K562 (cell line): Measurements from ENCODE around the gene DNASE2B. TPM values are rescaled to one million over a fixed set of nuclear protein-coding genes. Genes with fewer than 3 reads are reported as not detected.
A peak's percentile ranks its signal among the peaks of the same experiment; 100 is the strongest.

ENCODE experiments used
- ATAC-seq: fragments of 200-7000 bp; cut with Tn5 transposase; 3 replicates; pipeline ENCODE4 v1.9.1; 2020; ENCODE audit warnings: moderate library complexity
- BruUV-seq: library from RNA; stranded (reverse); fragments of 400-500 nt; replicated peaks from 2 replicates; lab custom pipeline; 2021; lab: Mats Ljungman, UMichigan
- CTCF ChIA-PET: fragments of 300-600 bp; formaldehyde crosslinking; extraction: SDS; loops from one replicate; lab custom pipeline; 2021; ENCODE audit warnings: low intra/inter-chr PET ratio; lab: Yijun Ruan, JAX
- POLR2A ChIA-PET: fragments of 300-600, 350-650 bp; sonication (Branson Sonifier 250); formaldehyde crosslinking; extraction: SDS; loops from one replicate; lab custom pipeline; 2021; ENCODE audit warnings: antibody characterized with exemption, inconsistent platforms; lab: Yijun Ruan, JAX
- DNase-seq, 4 experiments: peaks; one replicate each; pipeline versions ENCODE4 v3.0.0 to v3.0.0-alpha.2; 2011 to 2018; ENCODE audit warnings: low spot score in 3 of 4, mixed read lengths in 3 of 4; ENCODE audit errors: extremely low read depth in 1 of 4
- FAIRE-seq: peaks from 2 replicates; lab custom pipeline; 2011; peaks lifted over from hg19 to GRCh38; lab: Jason Lieb, UNC
- H2AFZ ChIP-seq: 2 replicates; pipeline ENCODE4 v1.6.0; 2011; ENCODE audit warnings: low read depth, low read length, control low read depth, inconsistent platforms
- H3K27ac ChIP-seq: fragments of 200-600 bp; 3 replicates; pipeline ENCODE4 v1.8.0; 2011; ENCODE audit warnings: low read depth, mild to moderate bottlenecking, control low read depth, inconsistent platforms, low read length, moderate library complexity, mixed read lengths; ENCODE audit errors: extremely low read depth
- H3K27me3 ChIP-seq, 2 experiments: fragments of 300-600 bp in 1 of 2; 2 replicates in 1 of 2; 3 replicates in 1 of 2; pipeline versions ENCODE4 v1.6.0 to v1.8.0; 2011; ENCODE audit warnings: inconsistent platforms in 2 of 2, low read length in 2 of 2, mild to moderate bottlenecking in 1 of 2, mixed read lengths in 1 of 2, moderate library complexity in 1 of 2; ENCODE audit not compliant: control insufficient read depth in 2 of 2, insufficient read depth in 2 of 2
- H3K36me3 ChIP-seq: fragments of 300-600 bp; 3 replicates; pipeline ENCODE4 v1.8.0; 2011; ENCODE audit warnings: mild to moderate bottlenecking, low read length, inconsistent platforms; ENCODE audit not compliant: control insufficient read depth, insufficient read depth
- H3K4me1 ChIP-seq, 2 experiments: fragments of 200-600 bp in 1 of 2; replicated peaks in 1 of 2; 2 replicates in 1 of 2; 3 replicates in 1 of 2; pipeline versions ENCODE4 v1.5.1 to v1.8.0; 2011; ENCODE audit warnings: inconsistent platforms in 2 of 2, low read length in 2 of 2, mild to moderate bottlenecking in 1 of 2, mixed read lengths in 1 of 2, moderate library complexity in 1 of 2; ENCODE audit not compliant: control insufficient read depth in 2 of 2, insufficient read depth in 2 of 2
- H3K4me2 ChIP-seq: 2 replicates; pipeline ENCODE4 v1.6.1; 2011; ENCODE audit warnings: low read length, control low read depth, inconsistent platforms, mixed read lengths; ENCODE audit not compliant: insufficient read depth
- H3K4me3 ChIP-seq: fragments of 200-600 bp; sonication (generic), shearing (Covaris generic); 2 replicates; pipeline ENCODE4 v1.5.1; 2016; ENCODE audit warnings: control low read depth, inconsistent platforms
- H3K79me2 ChIP-seq: fragments of 200-600 bp; 3 replicates; pipeline ENCODE4 v1.8.0; 2011; ENCODE audit warnings: low read length, inconsistent platforms; ENCODE audit not compliant: control insufficient read depth, insufficient read depth
- H3K9ac ChIP-seq, 2 experiments: 2 replicates each; pipeline versions ENCODE4 v1.6.0 to v1.6.1; 2011; ENCODE audit warnings: low read depth in 2 of 2, low read length in 2 of 2, control low read depth in 1 of 2, inconsistent platforms in 1 of 2, mild to moderate bottlenecking in 1 of 2, mixed read lengths in 1 of 2; ENCODE audit not compliant: insufficient read depth in 1 of 2
- H3K9me1 ChIP-seq: one replicate; pipeline ENCODE4 v1.6.0; 2011; ENCODE audit warnings: inconsistent platforms, mild to moderate bottlenecking, low read length, moderate library complexity; ENCODE audit not compliant: control insufficient read depth, insufficient read depth
- H3K9me3 ChIP-seq: replicated peaks from 2 replicates; pipeline ENCODE4 v1.5.1; 2011; ENCODE audit warnings: low read depth, low read length, inconsistent platforms; ENCODE audit not compliant: control insufficient read depth, insufficient read depth
- H4K20me1 ChIP-seq: replicated peaks from 2 replicates; pipeline ENCODE4 v1.6.1; 2011; ENCODE audit warnings: low read length, inconsistent platforms, mixed read lengths; ENCODE audit not compliant: control insufficient read depth, insufficient read depth
- EP400 ChIP-seq: fragments of 450-650 bp; IDR thresholded peaks from 2 replicates; pipeline ENCODE4 v1.6.1; 2017; ENCODE audit warnings: antibody characterized with exemption, mild to moderate bottlenecking, moderate library complexity
- HDGF ChIP-seq: fragments of 450-650 bp; IDR thresholded peaks from 2 replicates; pipeline ENCODE4 v1.6.1; 2016
- L3MBTL2 ChIP-seq: fragments of 450-650 bp; IDR thresholded peaks from 2 replicates; pipeline ENCODE4 v1.6.1; 2016; ENCODE audit warnings: mild to moderate bottlenecking, moderate library complexity
- MAZ ChIP-seq, 2 experiments: fragments of 450-650 bp in 1 of 2; sonication (generic) in 1 of 2; formaldehyde crosslinking; IDR thresholded peaks in 1 of 2; conservative IDR thresholded peaks in 1 of 2; 2 replicates each; pipeline versions ENCODE4 v1.4.0 to v1.5.0; 2020; ENCODE audit warnings: mild to moderate bottlenecking in 1 of 2, missing genetic modification reagents in 1 of 2
- MEF2A ChIP-seq: IDR thresholded peaks from 2 replicates; pipeline ENCODE4 v1.6.1; 2011; ENCODE audit warnings: low read depth, mild to moderate bottlenecking, low read length, moderate library complexity; ENCODE audit not compliant: control insufficient read depth
- NR1H2 ChIP-seq: sonication (generic); formaldehyde crosslinking; IDR thresholded peaks from 2 replicates; pipeline ENCODE4 v1.4.0; 2020; ENCODE audit warnings: mild to moderate bottlenecking, missing genetic modification reagents
- RFX1 ChIP-seq: fragments of 450-650 bp; IDR thresholded peaks from 2 replicates; pipeline ENCODE4 v1.6.1; 2016; ENCODE audit warnings: mild to moderate bottlenecking, moderate library complexity
- RNF2 ChIP-seq: sonication (generic); IDR thresholded peaks from 2 replicates; pipeline ENCODE4 v1.6.1; 2016
- ZNF780A ChIP-seq: fragments of 250-450 bp; sonication (Bioruptor Pico); IDR thresholded peaks from 2 replicates; pipeline ENCODE4 v1.5.0; 2021; ENCODE audit warnings: mild to moderate bottlenecking
- WGBS: fragments of 100-300 bp; shearing (Covaris generic); methylation state at CpG from one replicate; pipeline ENCODE4 v1.1.6; 2016; ENCODE audit warnings: low coverage, mixed read lengths; ENCODE audit not compliant: insufficient coverage; ENCODE audit errors: missing lambda C conversion rate; 5-methylcytosine and 5-hydroxymethylcytosine counted together
- in situ Hi-C: fragments of 300-500 bp; cut with MboI; formaldehyde crosslinking; loops from 4 replicates; pipeline ENCODE4 v1.15.0; 2018; ENCODE audit warnings: inconsistent platforms, mixed read lengths
- intact Hi-C: fragments of 100-400 bp; cut with micrococcal nuclease; formaldehyde crosslinking; loops from 2 replicates; pipeline ENCODE4 v1.14.2; 2022
- polyA plus RNA-seq, 8 experiments: library from polyadenylated mRNA; depleted of rRNA in 4 of 8; stranded (reverse) in 5 of 8; unstranded in 3 of 8; fragments of >200 nt; fragmentation: Nextera tagmentation in 2 of 8; fragmentation: Illumina TruSeq in 1 of 8; extraction: Ambion mirVana in 2 of 8; extraction: Trizol in 1 of 8; gene quantifications; 2 replicates each; pipeline versions ENCODE4 v1.2.1 to v1.2.3, GENCODE V29; 2011 to 2014; ENCODE audit warnings: inconsistent platforms in 1 of 8, missing spikeins in 1 of 8
- total RNA-seq, 7 experiments: library from RNA; depleted of rRNA in 6 of 7; stranded (reverse); fragments of >200 nt in 6 of 7; fragmentation: Illumina TruSeq in 2 of 7; extraction: Trizol in 2 of 7; gene quantifications; 2 replicates each; pipeline versions ENCODE4 v1.2.1 to v1.2.3, GENCODE V29; 2011 to 2021; ENCODE audit warnings: low replicate concordance in 1 of 7
- TF ChIP-seq, protein P1 (sequence below): fragments of 450-650 bp; IDR thresholded peaks from 2 replicates; pipeline ENCODE4 v1.6.1; 2016; ENCODE audit warnings: low read depth, mild to moderate bottlenecking, moderate library complexity

DNASE2B gene
- total and polyA plus RNA-seq, 9 of the 15 experiments (the other 6 are each of a cell fraction or from before 2014, with no cell fraction given) = not detected

- intact Hi-C loops = no loop called here
- Histone ChIP-seq H3K9me3 (no peaks in the 10 kb centered on the region), H3K4me3 (no peak overlapping the region), H3K9me1 (no peaks in the 10 kb centered on the region), H3K9ac (no peak overlapping the region), H3K27ac (no peak overlapping the region), H2AFZ (no peak overlapping the region), H3K4me2 (no peak overlapping the region), H4K20me1 (no peaks in the 10 kb centered on the region), H3K79me2 (no peaks in the 10 kb centered on the region), H3K4me1 (peaks cover 0 to 14% of the 10 kb centered on the region in 2 experiments; a peak in 2 of 5 replicates), H3K36me3 (no peaks in the 10 kb centered on the region), H3K27me3 (no peaks in the 10 kb centered on the region; a peak in 1 of 5 replicates)
- ChIA-PET POLR2A (no interaction called here), CTCF (no interaction called here)
- no peak for DNase-seq
- in situ Hi-C loops = no loop called here
- no peak for FAIRE-seq
- ATAC-seq = no peak
- TF ChIP-seq MEF2A (no peak), RNF2 (no peak), NR1H2 (CRISPR knock-in tag) (no peak)
- BruUV-seq = no TSS peak
- 11% methylated on average over 3 of the region's 3 CpGs for WGBS
Observed at GRCh38 chr1:84361796-84362195, 36.5 kb upstream of the DNASE2B start.

DNA sequence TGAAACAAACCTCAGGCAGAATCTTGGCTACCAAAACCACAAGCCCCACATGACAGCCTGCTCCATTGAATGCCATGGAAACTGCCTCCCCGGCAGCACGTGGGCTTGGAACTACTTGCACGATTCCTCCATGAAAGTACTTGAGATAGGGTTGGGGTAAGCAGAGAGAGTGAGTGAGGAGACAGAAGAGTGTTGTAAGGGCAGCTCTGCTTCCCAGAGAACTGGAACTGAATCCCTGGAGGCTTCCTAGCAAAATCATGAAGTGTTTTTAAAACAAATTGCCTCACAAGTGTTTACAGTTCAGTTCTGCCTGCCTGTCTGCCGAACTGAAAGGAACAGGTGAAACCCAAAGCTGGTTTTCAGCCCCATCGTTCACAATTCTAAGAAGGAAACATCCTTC, 35.3 kb upstream of the DNASE2B start:
- ChIA-PET POLR2A (interaction anchor here (0.6 kb wide), 1 partner anchor 65 kb away, joined by 3 read pairs; no protein-coding TSS in a partner anchor), CTCF (no interaction called here)
- H4K20me1 ChIP-seq = no peaks in the 10 kb centered on the region
- FAIRE-seq = no peak
- peaks cover 0 to 14% of the 10 kb centered on the region in 2 experiments; a peak in 2 of 5 replicates for H3K4me1 ChIP-seq
- intact Hi-C loops = no loop called here
- 7% methylated on average over 5 of the region's 5 CpGs for WGBS
- no peak overlapping the region for H3K9ac ChIP-seq
- in situ Hi-C loops = no loop called here
- no peaks in the 10 kb centered on the region for H3K79me2 ChIP-seq
- no peaks in the 10 kb centered on the region; a peak in 1 of 5 replicates for H3K27me3 ChIP-seq
- H3K4me3 ChIP-seq = no peak overlapping the region
- no peak overlapping the region for H3K27ac ChIP-seq
- H2AFZ ChIP-seq = peak overlapping the region; percentile 67
- H3K9me1 ChIP-seq = no peaks in the 10 kb centered on the region
- no peaks in the 10 kb centered on the region for H3K36me3 ChIP-seq
- H3K9me3 ChIP-seq = no peaks in the 10 kb centered on the region
- no TSS peak for BruUV-seq
- no peak overlapping the region for H3K4me2 ChIP-seq
- peak in 1 of 4 experiments; percentile 11 for DNase-seq
- ATAC-seq = no peak
- TF ChIP-seq ZNF780A (CRISPR knock-in tag) (no peak), RFX1 (peak; percentile 18; the same call in 1 of the 2 replicates), L3MBTL2 (peak; percentile 60), HDGF (no peak), EP400 (no peak), MAZ (CRISPR knock-in tag; conservative IDR thresholded peaks at IDR 0.05 in 1 of 2, IDR thresholded peaks at IDR 0.05 in 1 of 2) (no peak)
- TF ChIP-seq, protein P1, sequence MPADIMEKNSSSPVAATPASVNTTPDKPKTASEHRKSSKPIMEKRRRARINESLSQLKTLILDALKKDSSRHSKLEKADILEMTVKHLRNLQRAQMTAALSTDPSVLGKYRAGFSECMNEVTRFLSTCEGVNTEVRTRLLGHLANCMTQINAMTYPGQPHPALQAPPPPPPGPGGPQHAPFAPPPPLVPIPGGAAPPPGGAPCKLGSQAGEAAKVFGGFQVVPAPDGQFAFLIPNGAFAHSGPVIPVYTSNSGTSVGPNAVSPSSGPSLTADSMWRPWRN = no peak
